ENCODE results near the gene KCNK10.

KCNK10 gene

GRCh38 chr14:88323086-88323522 is at the start of gene KCNK10:
TSS of gene KCNK10 (minus strand) at chr14:88323269. CDS start at chr14:88322798, 471 bp downstream.
- no peak for DNase-seq (ENCODE audit: low read depth)

- no peak for DNase-seq (ENCODE audit: low read depth)
These were observed 46.4 kb upstream of the KCNK10 start for GRCh38 chr14:88369496-88369895.

- no peak for DNase-seq (ENCODE audit: low read depth)
These were observed 41.8 kb upstream of the KCNK10 start for GRCh38 chr14:88364710-88365413.

DNA sequence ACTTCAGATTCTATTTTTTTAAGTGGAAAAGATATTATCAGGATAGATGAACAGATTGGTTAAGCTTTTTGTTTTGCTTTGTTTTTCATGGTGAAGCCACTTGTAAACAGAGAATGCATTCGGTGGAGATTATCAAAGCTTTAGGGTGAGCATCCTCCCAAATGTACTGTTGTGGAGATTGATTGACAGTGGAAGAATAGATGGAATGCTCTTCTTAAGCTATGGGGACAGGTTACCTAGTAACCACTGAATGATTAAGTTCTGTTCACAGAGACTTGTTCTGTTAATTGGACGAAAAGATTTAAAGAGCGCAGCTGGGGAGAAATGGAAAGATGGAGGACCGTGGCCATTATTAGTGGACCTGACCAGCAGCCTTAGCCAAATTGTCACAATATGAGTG is 40.6 kb upstream of the KCNK10 start:
- DNase-seq (ENCODE audit: low read depth), result no peak

DNA sequence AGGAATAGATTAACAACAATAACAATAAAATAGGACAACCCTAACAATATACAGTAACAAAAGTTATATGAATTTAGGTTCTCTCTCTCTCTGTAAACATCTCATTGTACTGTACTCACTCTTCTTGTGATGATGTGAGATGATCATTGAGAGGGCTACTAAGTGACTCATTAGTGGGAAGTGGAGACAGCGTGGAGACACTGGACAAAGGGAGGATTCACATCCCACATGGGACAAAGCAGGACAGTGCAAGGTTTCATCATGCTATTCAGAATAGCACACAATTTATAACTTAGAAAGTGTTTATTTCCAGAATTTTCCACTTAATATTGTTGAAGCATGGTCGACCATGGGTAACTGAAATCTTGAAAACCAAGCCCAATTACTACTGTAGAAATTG is 36.4 kb upstream of the KCNK10 start:
- no peak for DNase-seq (ENCODE audit: low read depth)

- DNase-seq (ENCODE audit: low read depth), result no peak
These were observed 31.3 kb upstream of the KCNK10 start for GRCh38 chr14:88354358-88354757.

GRCh38 chr14:88352698-88353097 is 29.6 kb upstream of the KCNK10 start:
- DNase-seq (ENCODE audit: low read depth), result no peak

DNA sequence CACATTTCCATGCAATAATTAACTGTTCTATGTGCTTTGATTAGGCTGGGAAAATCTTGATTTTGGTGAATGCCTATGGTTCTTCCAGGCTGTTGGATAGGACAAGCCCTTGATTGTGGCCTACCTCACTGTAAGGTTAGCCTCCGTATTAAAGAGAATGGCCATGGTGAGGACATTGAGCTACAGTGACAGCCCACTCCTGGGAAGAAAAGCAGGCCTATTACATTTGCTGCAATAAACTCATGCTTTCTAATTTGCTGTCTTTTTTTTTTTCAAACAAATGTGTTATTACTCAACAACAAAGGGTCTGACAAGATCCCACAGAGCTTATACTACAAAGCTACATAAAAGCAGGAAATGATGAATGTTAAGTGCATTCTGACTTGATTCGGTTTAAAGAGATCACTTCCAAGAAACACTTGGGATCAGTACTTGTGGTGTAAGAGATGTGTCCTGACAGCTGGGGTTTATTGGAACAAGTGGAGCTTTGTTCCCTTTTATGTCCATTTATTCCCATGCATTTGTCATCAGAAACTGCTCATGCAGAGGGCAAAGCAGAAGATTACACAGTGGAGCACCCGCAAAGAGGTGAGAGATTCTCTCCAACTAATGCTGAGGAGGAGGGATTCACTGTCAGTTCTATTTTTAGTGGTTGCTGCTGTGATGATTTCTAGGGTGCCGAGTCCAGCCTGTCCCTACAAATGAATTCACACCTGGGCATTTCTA is 29.1 kb upstream of the KCNK10 start:
- peak; percentile 3 for DNase-seq (ENCODE audit: low read depth)

GRCh38 chr14:88348546-88348945 is 25.5 kb upstream of the KCNK10 start:
- DNase-seq (ENCODE audit: low read depth), result peak; percentile 11

DNA sequence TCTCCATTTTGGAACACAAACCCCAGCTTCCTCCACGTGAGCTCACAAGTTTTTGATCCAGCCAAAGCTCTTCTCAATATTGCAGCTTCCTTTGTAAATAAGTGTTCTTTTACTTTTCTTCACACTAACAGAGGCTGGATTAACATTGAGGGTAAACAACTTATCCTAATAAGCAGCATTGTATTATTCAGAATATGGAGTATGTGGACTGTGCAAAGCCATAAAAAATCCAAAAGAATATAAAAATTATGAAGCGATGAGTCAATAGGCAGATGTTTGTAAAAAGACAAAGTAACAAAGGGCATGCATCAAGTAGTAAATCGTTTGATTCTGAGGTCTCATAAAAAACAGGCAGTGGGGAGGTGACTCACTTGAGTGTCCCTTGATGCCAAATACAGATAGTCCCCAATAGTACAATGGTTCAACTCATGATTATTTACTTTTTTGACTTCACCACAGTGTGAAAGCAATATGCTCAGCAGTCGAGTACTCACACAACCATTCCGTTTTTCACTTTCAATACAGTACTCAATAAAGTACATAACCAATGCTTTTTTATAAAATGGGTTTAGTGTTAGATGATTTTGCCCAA is 23.1 kb upstream of the KCNK10 start:
- DNase-seq (ENCODE audit: low read depth), result peak; percentile 53

GRCh38 chr14:88342980-88343379 is 19.9 kb upstream of the KCNK10 start:
- DNase-seq (ENCODE audit: low read depth), result no peak

DNA sequence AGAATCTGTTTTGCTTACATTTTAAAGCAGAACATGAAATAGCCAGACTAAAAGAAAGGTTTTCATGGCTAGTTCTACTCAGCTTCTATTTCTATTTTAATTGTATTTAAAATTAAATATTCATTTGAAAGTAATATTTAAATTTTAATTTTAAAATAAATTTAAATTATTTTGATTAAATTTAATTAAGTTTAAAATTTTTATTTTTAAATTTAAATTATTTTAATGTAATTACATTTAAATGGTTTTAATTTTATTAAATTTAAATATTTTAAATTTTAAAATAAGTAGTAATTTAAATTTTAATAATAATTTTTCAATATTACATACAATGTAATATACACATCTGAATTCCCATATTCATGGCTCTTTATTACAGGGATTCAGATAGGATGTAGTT is 17.3 kb upstream of the KCNK10 start:
- DNase-seq (ENCODE audit: low read depth), result no peak

- no peak for DNase-seq (ENCODE audit: low read depth)
These were observed 10.0 kb upstream of the KCNK10 start for GRCh38 chr14:88333036-88333435.

- DNase-seq (ENCODE audit: low read depth), result no peak
These were observed 4.4 kb upstream of the KCNK10 start for GRCh38 chr14:88327497-88327896.

- DNase-seq (ENCODE audit: low read depth), result peak; percentile 21
These were observed 3.5 kb upstream of the KCNK10 start for GRCh38 chr14:88326352-88327103.

DNA sequence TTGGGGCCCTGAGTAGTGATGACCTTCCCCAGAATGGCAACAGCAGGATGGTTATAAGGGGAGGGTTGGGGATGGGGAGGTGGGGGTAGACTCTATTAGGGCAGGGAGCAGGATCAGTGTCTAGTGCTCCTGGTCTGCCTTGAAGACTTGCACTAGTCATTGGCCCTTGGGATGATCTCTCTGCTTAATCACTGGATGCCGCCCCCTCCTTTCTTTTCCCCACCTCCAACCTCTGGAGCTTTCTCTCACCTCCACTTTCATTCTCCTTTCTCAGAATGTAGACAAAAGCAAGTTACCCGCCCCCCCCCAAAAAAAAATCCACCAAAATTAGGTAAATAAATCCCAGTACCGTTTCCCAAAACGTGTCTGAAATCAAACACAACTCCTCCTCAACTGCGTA is 2.8 kb upstream of the KCNK10 start:
- no peak for DNase-seq (ENCODE audit: low read depth)

- DNase-seq (ENCODE audit: low read depth), result no peak
These were observed 1.9 kb upstream of the KCNK10 start for GRCh38 chr14:88324930-88325329.

- DNase-seq (ENCODE audit: low read depth), result no peak
These were observed 1.4 kb upstream of the KCNK10 start for GRCh38 chr14:88324491-88324890.

GRCh38 chr14:88323523-88324199 is 592 bp upstream of the KCNK10 start:
- peak; percentile 16 for DNase-seq (ENCODE audit: low read depth)

- no peak for DNase-seq (ENCODE audit: low read depth)
These were observed 474 bp downstream of the KCNK10 start for GRCh38 chr14:88322504-88323085.

- DNase-seq (ENCODE audit: low read depth), result no peak
These were observed 1.2 kb downstream of the KCNK10 start for GRCh38 chr14:88321692-88322503.

All from EH (cell line).